HepG2 (cell line): Measurements from ENCODE around the gene CCL19. TPM values are rescaled to one million over a fixed set of nuclear protein-coding genes. Genes with fewer than 3 reads are reported as not detected.

ENCODE experiments used
- ARID5B ChIP-seq: IDR thresholded peaks from 2 replicates; pipeline ENCODE4 v1.4.0; 2020; ENCODE audit warnings: mild to moderate bottlenecking, missing genetic modification reagents
- CTCF ChIP-seq: sonication (generic); formaldehyde crosslinking; IDR thresholded peaks from 2 replicates; pipeline ENCODE4 v1.5.0; 2020; ENCODE audit warnings: mild to moderate bottlenecking, missing genetic modification reagents, moderate library complexity
- FIP1L1 ChIP-seq: fragments of 200-400 bp; formaldehyde crosslinking; IDR thresholded peaks from 2 replicates; pipeline ENCODE4 v1.6.1; 2018; ENCODE audit warnings: low read depth, mild to moderate bottlenecking, low read length, moderate library complexity, borderline replicate concordance; ENCODE audit not compliant: insufficient read depth
- GLI4 ChIP-seq: sonication (generic); formaldehyde crosslinking; IDR thresholded peaks from 2 replicates; pipeline ENCODE4 v1.5.1; 2020; ENCODE audit warnings: missing genetic modification reagents, mild to moderate bottlenecking, moderate library complexity, borderline replicate concordance
- GMEB2 ChIP-seq: IDR thresholded peaks from 2 replicates; pipeline ENCODE4 v1.6.1; 2016; ENCODE audit warnings: missing biosample characterization, missing genetic modification reagents, low read depth
- JUN ChIP-seq: sonication (generic); formaldehyde crosslinking; IDR thresholded peaks from 2 replicates; pipeline ENCODE4 v1.4.0; 2020; ENCODE audit warnings: mild to moderate bottlenecking, missing genetic modification reagents
- JUND ChIP-seq: sonication (generic); formaldehyde crosslinking; IDR thresholded peaks from 2 replicates; pipeline ENCODE4 v1.8.0; 2022; ENCODE audit warnings: mild to moderate bottlenecking, missing genetic modification reagents
- NFKB2 ChIP-seq: sonication (generic); formaldehyde crosslinking; IDR thresholded peaks from 2 replicates; pipeline ENCODE4 v1.4.0; 2020; ENCODE audit warnings: missing genetic modification reagents, borderline replicate concordance
- SP1 ChIP-seq, 2 experiments: fragments of 450-650 bp in 1 of 2; sonication (generic) in 1 of 2; formaldehyde crosslinking in 1 of 2; IDR thresholded peaks; 2 replicates each; pipeline versions ENCODE4 v1.4.0 to v1.6.1; 2016 to 2020; ENCODE audit warnings: missing genetic modification reagents in 1 of 2
- SRF ChIP-seq: IDR thresholded peaks from 2 replicates; pipeline ENCODE4 v1.6.1; 2011; ENCODE audit warnings: mild to moderate bottlenecking, low read depth, low read length, moderate library complexity
- TOE1 ChIP-seq: sonication (generic); formaldehyde crosslinking; IDR thresholded peaks from 2 replicates; pipeline ENCODE4 v1.4.0; 2020; ENCODE audit warnings: mild to moderate bottlenecking, missing genetic modification reagents
- TRIM24 ChIP-seq: sonication (generic); formaldehyde crosslinking; IDR thresholded peaks from 2 replicates; pipeline ENCODE4 v1.8.0; 2022; ENCODE audit warnings: mild to moderate bottlenecking, missing genetic modification reagents
- XRCC5 ChIP-seq: fragments of 200-400 bp; formaldehyde crosslinking; optimal IDR thresholded peaks from 2 replicates; pipeline ENCODE3; 2017; ENCODE audit warnings: mild to moderate bottlenecking, low read length
- YEATS4 ChIP-seq: sonication (generic); formaldehyde crosslinking; IDR thresholded peaks from 2 replicates; pipeline ENCODE4 v1.4.0; 2020; ENCODE audit warnings: missing genetic modification reagents, borderline replicate concordance
- ZBTB33 ChIP-seq: sonication (generic); formaldehyde crosslinking; IDR thresholded peaks from 2 replicates; pipeline ENCODE4 v1.4.0; 2020; ENCODE audit warnings: missing genetic modification reagents
- ZNF33A ChIP-seq: sonication (generic); formaldehyde crosslinking; IDR thresholded peaks from 2 replicates; pipeline ENCODE4 v1.5.1; 2020; ENCODE audit warnings: missing genetic modification reagents, mild to moderate bottlenecking, moderate library complexity, borderline replicate concordance
- ZNF546 ChIP-seq: sonication (generic); formaldehyde crosslinking; conservative IDR thresholded peaks from 2 replicates; pipeline ENCODE4 v1.8.1; 2023; ENCODE audit warnings: mild to moderate bottlenecking, missing genetic modification reagents
- ZNF605 ChIP-seq: sonication (generic); formaldehyde crosslinking; IDR thresholded peaks from 2 replicates; pipeline ENCODE4 v1.8.0; 2022; ENCODE audit warnings: mild to moderate bottlenecking, missing genetic modification reagents
- ZNF619 ChIP-seq: sonication (generic); formaldehyde crosslinking; IDR thresholded peaks from 2 replicates; pipeline ENCODE4 v1.4.0; 2020; ENCODE audit warnings: mild to moderate bottlenecking, missing genetic modification reagents
- ZNF883 ChIP-seq: sonication (generic); formaldehyde crosslinking; IDR thresholded peaks from 2 replicates; pipeline ENCODE4 v1.5.1; 2020; ENCODE audit warnings: mild to moderate bottlenecking, missing genetic modification reagents; ENCODE audit errors: not compliant biosample characterization
- ZSCAN9 ChIP-seq: IDR thresholded peaks from 2 replicates; pipeline ENCODE4 v1.6.1; 2016; ENCODE audit warnings: borderline replicate concordance
- polyA plus RNA-seq, 8 experiments: library from polyadenylated mRNA; depleted of rRNA in 3 of 8; stranded (reverse) in 7 of 8; unstranded in 1 of 8; fragments of >200 nt; fragmentation: Illumina TruSeq in 4 of 8; extraction: Trizol in 4 of 8; gene quantifications; 2 replicates each; pipeline versions ENCODE4 v1.2.1 to v1.2.3, GENCODE V29; 2011 to 2016; ENCODE audit warnings: low read depth in 4 of 8, missing spikeins in 1 of 8, mixed read lengths in 1 of 8; ENCODE audit not compliant: insufficient read depth in 1 of 8
- total RNA-seq, 5 experiments: library from RNA; depleted of rRNA; stranded (reverse); fragments of >200 nt; fragmentation: Illumina TruSeq; extraction: Trizol; gene quantifications; 2 replicates each; pipeline ENCODE4 v1.2.3, GENCODE V29; 2016; ENCODE audit warnings: low read depth in 1 of 5

The CCL19 gene
- total and polyA plus RNA-seq, 2 of the 13 experiments (the other 11 are each of a cell fraction or from before 2014, with no cell fraction given) = not detected

GRCh38 chr9:34675048-34675714, 15.9 kb downstream of the CCL19 start (continued):
- TF ChIP-seq ARID5B (CRISPR knock-in tag) (peak; percentile 22; the same call in 1 of the 2 replicates), ZSCAN9 (no peak), CTCF (CRISPR knock-in tag) (peak; percentile 99), ZNF619 (CRISPR knock-in tag) (no peak), NFKB2 (CRISPR knock-in tag) (peak; percentile 73; the same call in 1 of the 2 replicates), SP1 (IDR thresholded peaks at IDR 0.05) (no peak), SP1 (CRISPR knock-in tag; IDR thresholded peaks at IDR 0.05) (no peak), ZBTB33 (CRISPR knock-in tag) (no peak), JUN (CRISPR knock-in tag) (no peak), XRCC5 (peak; percentile 96), FIP1L1 (no peak), TOE1 (CRISPR knock-in tag) (no peak), ZNF33A (no peak), TRIM24 (CRISPR knock-in tag) (no peak), GLI4 (no peak), YEATS4 (CRISPR knock-in tag) (no peak), ZNF605 (CRISPR knock-in tag) (peak; percentile 42; the same call in 1 of the 2 replicates), ZNF546 (CRISPR knock-in tag) (no peak), SRF (no peak), GMEB2 (CRISPR knock-in tag) (no peak), JUND (no peak), ZNF883 (CRISPR knock-in tag) (no peak)
